ENCODE data around the gene SHC4.
A peak's percentile ranks its signal among the peaks of the same experiment; 100 is the strongest.

The SHC4 gene

DNA sequence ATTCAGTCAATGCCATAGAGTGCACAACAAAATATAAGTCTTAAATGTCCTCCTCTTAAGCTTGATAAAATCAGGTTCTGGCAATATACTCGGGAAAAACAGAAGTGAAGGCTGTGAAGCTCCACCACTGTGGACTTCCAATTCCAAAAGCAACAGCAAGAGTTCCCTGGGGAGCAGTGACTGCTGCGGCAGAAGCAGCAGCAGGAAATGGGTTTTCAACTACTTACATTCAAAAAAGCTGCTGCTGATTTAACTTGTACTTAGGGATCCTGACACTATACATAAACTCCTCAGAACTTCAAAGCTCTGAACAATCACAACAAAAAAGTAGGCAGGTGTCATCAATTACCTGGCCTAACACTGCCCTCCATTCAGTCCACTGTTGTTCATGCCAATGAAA, 157.6 kb downstream of the SHC4 start:
- TF ChIP-seq, protein P1, sequence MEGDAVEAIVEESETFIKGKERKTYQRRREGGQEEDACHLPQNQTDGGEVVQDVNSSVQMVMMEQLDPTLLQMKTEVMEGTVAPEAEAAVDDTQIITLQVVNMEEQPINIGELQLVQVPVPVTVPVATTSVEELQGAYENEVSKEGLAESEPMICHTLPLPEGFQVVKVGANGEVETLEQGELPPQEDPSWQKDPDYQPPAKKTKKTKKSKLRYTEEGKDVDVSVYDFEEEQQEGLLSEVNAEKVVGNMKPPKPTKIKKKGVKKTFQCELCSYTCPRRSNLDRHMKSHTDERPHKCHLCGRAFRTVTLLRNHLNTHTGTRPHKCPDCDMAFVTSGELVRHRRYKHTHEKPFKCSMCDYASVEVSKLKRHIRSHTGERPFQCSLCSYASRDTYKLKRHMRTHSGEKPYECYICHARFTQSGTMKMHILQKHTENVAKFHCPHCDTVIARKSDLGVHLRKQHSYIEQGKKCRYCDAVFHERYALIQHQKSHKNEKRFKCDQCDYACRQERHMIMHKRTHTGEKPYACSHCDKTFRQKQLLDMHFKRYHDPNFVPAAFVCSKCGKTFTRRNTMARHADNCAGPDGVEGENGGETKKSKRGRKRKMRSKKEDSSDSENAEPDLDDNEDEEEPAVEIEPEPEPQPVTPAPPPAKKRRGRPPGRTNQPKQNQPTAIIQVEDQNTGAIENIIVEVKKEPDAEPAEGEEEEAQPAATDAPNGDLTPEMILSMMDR (IDR thresholded peaks at IDR 0.05; ENCODE audit: low read length, missing control alignments), result no peak
- H3K4me3 ChIP-seq (replicated peaks; ENCODE audit: low read depth, low read length), result no peak overlapping the region
- DNase-seq (ENCODE audit: low read depth), result peak; percentile 57

DNA sequence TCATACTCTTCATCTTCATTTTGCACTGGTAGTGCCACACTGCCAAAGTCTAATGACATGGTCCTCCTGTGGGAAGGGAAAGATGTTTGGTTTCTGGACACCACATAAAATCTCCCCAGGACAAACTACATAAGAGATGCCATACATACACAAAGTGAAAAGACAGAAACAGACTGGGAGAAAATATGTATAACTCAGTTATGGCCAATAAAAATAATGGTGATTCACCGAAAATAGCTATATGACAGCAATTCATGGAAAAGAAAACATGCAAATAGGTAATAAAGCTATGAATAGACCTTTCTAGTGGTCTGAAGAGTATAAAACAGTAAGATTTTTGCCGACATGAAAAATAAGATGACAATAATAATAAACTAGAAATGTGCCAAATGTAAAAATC, 158.1 kb downstream of the SHC4 start:
- no peak overlapping the region for H3K4me3 ChIP-seq (replicated peaks; ENCODE audit: low read depth, low read length)
- DNase-seq (ENCODE audit: low read depth), result no peak
- TF ChIP-seq, protein P1 (IDR thresholded peaks at IDR 0.05; ENCODE audit: low read length, missing control alignments), result no peak

DNA sequence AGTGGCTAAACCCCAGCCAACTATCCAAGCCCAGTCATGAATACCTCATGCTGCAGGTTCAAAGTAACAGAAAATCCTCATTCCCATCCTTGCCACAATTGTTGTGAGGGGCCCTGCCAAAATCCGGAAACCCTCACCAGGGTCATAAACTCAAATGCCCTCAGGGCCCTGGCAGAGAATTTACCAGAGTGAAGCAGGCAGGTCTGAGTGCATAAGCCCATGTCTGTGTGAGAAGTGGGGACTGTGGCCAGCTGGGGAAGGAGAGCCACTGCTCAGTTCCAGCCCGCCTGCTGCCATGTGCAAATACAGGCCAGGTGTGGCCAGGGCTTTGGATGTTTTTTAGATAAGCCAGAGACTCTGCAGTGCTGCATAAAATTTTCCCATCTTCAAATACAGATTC, 159.8 kb downstream of the SHC4 start:
- TF ChIP-seq, protein P1 (IDR thresholded peaks at IDR 0.05; ENCODE audit: low read length, missing control alignments), result no peak
- DNase-seq (ENCODE audit: low read depth), result no peak
- no peak overlapping the region for H3K4me3 ChIP-seq (replicated peaks; ENCODE audit: low read depth, low read length)

DNA sequence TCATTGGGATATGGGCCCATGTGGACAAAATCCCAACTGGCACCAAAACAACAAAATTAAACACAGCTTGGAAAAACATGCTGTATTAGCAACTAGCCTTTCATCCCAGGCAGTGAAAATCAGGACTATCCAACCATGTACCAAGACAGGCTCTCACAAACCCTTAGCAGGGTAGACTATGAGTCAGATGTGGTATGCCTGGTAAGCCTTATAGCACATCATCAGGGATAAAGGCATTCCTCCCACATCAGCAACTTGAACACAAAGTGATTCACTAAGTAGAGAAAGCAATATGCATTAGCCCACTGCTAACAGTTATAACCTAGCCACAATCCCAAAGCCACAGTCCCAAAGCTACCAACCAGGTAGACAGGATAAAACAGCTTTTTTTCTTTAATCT, 160.9 kb downstream of the SHC4 start:
- DNase-seq (ENCODE audit: low read depth), result peak; percentile 84
- TF ChIP-seq, protein P1 (IDR thresholded peaks at IDR 0.05; ENCODE audit: low read length, missing control alignments), result no peak
- H3K4me3 ChIP-seq (replicated peaks; ENCODE audit: low read depth, low read length), result no peak overlapping the region

DNA sequence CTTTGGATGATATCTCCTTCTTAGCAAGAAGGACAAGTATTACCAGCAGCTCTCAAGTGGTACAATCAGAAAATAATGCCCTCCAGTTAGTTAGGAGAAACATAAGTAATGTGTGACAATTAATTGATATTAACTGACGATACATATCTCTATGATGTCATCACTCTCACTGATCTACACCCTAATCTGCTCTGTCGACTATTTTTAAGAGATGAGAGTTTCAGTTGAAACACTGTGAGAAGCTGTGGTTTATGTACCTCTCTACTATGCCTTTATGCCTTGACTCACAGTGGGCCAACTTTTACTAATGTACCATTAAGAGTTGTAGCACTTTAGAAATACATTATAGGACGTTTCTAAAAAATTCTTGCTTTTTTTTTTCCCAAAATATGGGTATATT, 161.5 kb downstream of the SHC4 start:
- TF ChIP-seq, protein P1 (IDR thresholded peaks at IDR 0.05; ENCODE audit: low read length, missing control alignments), result no peak
- no peak for DNase-seq (ENCODE audit: low read depth)
- H3K4me3 ChIP-seq (replicated peaks; ENCODE audit: low read depth, low read length), result no peak overlapping the region

DNA sequence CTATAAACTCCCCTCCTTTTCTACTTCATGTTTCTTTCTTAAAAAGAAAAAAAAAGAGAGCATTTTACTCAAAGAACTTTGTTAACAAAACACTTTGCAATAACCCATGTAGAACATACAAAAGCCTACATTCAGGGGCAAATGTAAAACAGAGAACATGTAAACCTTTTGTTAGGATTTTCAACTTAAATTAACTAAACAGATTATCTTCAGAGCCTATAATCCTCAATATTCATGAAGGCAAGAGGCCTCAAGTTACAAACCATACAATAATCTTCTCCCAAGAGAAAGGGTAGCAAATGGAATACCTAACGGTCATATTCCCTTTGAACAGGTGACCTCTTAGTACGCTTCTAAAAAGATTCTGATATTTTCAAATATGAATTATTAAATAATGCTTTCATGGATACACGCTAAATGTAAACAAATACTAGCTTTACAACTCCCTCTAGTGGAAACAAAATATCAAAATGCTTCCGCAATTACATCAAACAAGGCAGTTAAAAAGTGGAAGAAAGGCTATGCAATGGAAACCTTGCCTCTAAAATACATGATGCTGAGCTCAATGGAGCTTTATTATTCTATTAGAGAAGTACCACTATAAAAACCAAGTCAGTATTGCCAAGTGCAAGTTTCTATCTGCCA, 162.8 kb downstream of the SHC4 start:
- TF ChIP-seq, protein P1 (IDR thresholded peaks at IDR 0.05; ENCODE audit: low read length, missing control alignments), result peak; percentile 58
- peak; percentile 76 for DNase-seq (ENCODE audit: low read depth)
- H3K4me3 ChIP-seq (replicated peaks; ENCODE audit: low read depth, low read length), result no peak overlapping the region

DNA sequence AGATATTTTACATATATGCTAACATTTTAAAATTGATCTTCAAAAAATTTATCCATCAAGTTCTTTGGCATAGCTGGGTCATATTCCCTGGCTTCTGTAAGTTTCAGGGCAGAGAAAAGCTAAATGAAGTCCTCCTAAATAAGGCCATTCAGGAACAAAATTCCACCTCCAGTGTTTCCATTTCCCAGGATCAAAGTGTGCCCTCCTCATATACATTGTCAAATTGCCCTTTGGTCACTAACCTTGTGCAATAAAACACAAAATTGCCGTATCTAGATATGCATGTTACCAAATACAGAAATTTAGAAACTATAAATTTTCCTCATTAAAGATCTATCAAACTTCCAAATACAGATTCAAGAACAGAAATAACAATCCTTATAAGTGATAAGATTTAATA, 163.5 kb downstream of the SHC4 start:
- no peak overlapping the region for H3K4me3 ChIP-seq (replicated peaks; ENCODE audit: low read depth, low read length)
- TF ChIP-seq, protein P1 (IDR thresholded peaks at IDR 0.05; ENCODE audit: low read length, missing control alignments), result no peak
- DNase-seq (ENCODE audit: low read depth), result no peak
